NCI-H1694 (cell line): ENCODE results near the gene PLAC8.
"Not testable (repeated sequence)": the region's sequence is repeated elsewhere in the genome, so short reads cannot be mapped to it uniquely, and the experiment has no call there.

Experiments
- DNase-seq: peaks from one replicate; lab custom pipeline; 2025; lab: John Stamatoyannopoulos, UW

The PLAC8 gene, protein sequence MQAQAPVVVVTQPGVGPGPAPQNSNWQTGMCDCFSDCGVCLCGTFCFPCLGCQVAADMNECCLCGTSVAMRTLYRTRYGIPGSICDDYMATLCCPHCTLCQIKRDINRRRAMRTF

DNA sequence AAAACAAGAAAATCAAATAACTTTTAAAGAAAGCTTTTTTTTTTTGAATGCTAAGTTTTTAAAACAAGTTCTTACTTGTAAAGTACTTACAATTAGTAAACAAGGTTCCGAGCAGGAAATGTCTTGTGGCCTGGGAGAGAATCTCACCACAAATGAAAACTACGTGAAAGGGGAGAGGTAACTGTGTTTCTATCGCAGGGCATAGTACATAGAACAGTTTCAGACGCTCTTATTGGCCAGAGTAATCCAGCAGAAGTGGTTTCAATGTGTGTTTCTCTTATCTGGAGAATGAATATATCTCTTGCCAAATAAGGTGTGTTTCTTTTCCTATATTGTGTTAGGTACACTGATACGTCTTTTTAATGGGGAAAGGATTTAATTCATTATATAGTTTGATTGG lies at the start of gene PLAC8:
Gene PLAC8 (minus strand): TSS at position 154 of the 400 bp plus-strand sequence. CDS start 6,808 bp downstream, outside the sequence.
- no peak for DNase-seq

DNA sequence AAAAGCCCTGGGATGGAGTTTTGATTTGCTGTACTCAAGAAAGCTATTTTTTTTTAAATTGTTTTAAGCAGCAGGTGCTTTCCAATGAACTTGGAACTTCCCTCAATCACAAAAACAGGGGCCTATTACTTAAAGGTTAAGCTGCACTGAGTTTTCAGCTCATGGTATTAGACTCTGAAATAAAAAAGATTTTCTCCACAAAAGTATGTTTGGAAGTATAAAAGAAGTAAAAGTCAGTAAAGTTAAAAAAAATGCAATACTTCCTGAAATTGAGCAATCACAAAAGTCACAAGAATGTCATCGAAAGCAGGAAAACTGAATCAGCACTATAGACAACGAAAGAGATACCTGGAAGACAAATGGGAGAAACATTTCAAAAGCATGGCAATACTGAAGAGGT lies 38.9 kb upstream of the PLAC8 start:
- no peak for DNase-seq

DNA sequence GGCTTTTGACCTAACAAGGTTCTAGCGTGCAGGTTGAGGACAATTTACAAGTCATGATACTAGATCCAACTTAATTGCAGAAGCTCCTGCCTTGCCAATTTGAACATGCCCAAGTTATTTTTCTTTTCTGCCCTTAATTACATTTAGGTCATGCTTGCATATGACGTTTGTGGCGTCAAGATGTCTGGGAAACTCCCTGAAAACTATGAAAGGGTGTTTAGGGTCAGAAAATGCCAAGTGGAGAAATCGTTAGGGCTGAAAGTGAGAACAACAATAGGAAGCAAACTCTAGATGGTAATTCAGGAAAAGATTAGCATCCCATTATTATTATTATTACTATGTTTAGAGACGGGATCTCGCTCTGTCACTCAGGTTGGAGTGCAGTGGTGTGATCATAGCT lies 38.2 kb upstream of the PLAC8 start:
- no peak for DNase-seq

DNA sequence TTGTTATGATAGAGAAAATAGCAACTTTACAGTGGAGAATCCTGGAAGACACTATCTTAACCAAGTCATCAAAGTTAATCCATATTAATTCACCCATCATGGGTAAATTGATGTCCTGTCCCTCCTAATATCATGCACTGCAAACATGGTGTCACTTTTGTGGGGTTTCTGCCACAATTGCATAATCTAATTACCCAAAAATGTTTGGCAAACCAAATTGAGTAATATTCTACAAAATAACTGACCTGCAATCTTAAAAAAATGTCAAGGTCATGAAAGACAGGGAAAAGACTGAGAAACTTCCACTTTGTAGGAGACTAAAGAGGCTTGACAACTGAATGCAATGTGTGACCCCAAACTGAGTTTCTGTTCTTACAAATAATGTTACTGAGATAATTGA lies 37.1 kb upstream of the PLAC8 start:
- no peak for DNase-seq

DNA sequence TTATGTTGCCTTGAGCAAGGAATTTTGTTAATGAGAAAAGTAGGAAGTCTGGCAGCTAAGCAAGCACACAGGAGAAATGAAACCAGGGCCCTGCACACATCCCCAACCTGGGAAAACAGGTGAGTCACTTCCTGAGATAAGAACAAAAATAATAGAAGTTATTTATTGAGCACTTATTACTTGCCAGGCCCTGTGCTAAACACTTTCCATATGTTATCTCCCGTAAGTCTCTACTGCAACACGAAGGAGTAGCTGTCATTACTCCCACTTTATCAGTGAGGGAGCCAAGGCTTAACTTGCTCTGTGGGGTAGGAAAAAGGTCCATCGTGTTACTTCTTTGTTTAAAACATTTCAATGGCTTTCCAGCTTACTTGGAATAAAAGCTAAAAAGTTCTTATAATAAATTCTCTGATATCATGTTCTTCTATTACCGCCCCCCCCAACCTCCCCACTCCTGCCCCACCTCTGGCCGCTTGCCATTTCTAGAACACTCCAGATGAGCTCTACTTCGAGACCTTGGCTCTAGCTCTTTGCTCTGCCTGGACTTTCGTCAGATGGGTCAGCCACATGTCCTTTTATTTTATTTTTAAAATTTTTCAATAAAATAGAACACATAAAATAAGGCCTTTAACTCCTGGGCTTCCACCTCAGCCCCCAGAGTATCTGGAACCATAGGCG lies 36.3 kb upstream of the PLAC8 start:
- DNase-seq, result no peak

DNA sequence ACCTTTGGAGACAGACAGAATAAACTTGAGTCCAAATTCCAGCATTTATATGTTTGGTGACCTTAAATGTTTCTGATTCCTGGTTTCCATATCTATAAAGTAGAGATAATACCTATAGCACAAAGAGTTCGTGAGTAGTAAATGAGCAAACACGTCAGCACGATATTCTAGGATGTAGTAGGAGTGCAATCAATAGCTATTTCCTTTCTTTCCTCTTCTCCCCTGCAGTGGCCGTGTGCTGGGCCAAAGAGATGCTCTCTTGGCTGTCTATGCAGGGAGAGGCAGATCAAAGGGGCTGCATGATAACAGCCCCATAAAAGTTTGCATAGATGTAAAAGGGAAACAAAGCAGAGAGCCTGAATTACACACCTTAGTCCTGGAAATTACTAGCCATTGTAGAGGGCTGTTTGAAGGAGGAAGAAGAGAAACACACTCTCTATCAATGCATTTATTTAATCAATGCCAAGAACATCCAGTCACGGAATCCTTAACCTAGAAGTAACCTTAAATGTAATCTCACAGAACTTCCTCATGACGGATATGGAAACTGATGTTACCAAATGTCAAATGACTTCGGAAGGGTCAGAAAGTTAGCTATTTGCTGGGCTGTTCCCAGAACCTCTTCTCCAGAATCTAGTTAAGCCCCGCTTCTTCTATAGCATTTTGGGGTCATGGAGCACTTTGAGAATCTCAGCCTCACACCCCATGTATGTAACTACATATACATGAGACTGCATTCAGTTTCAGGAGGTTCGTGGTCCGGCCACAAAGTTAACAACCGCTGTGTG lies 35.5 kb upstream of the PLAC8 start:
- DNase-seq, result no peak

DNA sequence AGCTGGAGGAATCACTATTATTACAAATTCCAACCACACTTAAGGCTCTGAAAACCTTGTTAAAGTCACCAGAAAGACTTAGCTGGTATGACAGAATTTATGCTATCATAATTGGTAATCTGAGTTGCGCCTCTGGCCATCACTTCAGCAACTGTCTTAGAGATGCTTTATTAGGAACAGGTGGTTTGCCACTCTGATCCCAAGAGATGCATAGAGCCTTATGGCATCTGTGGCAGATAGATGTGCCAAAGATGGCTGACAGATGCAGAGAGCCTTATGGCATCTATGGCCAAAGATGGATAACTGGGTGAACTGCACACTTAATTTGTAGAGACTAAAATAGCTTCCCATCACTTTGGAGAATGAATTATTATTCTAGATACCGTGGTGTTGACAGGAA lies 32.3 kb upstream of the PLAC8 start:
- no peak for DNase-seq

DNA sequence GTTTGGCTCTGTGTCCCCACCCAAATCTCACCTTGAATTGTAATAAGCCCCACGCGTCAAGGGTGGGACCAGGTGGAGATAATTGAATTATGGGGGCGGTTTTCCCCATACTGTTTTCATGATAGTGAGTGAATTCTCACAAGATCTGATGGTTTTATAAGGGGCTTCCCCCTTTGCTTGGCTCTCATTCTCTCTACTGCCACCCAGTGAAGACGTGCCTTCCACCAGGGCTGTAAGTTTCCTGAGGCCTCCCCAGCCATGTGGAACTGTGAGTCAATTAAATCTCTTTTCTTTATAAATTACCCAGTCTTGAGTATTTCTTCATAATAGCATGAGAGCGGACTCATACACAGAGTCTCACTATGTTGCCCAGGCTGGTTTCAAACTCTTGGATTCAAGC lies 31.2 kb upstream of the PLAC8 start:
- DNase-seq, result not testable (repeated sequence)

DNA sequence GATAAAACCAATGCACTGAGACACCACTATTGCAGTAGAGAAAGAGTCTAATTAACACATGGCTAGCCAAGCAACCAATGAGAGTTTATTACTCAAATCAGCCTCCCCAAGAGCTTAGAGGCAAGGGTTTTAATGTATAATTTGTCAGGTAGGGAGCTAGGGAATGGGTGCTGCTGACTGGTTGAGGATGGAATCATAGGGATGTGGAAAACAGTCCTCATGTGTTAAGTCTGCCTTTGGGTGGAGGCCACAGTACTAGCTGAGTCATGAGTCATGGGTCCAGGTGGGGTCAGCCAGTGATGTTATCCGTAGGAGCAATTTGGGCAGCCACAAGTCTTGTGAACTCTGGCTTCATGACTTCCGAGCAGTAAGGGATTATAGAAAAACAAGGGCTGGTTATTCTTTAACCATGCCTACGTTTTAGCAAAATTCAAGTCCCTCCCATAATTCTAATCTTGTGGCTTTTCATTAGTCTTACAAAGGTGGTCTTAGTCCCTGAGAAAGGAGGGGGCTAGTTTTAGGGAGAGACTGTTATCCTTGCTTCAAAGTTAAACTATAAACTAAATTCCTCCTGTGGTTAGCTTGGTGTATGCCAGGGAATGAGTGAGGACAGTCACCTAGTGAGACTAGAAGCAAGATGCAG lies 25.1 kb upstream of the PLAC8 start:
- no peak for DNase-seq

DNA sequence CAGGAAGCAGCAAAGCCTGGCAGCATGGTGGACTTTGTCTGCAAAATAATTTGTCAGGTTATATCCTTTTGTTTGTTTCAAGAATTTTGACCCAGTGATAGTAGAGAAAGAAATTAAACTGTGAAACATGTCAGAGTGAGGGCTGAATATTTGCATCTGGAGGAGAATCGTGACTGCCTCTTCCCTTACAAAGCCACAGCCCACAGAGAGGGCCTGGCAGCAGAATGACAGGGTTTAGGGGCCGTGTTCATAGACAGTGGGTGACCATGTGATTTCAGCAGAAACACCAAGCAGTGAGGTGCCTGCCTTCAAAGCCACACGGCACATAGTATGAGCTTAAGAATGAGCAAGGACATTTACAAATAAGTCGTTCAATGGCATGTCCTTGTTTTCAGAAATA lies 24.4 kb upstream of the PLAC8 start:
- no peak for DNase-seq

DNA sequence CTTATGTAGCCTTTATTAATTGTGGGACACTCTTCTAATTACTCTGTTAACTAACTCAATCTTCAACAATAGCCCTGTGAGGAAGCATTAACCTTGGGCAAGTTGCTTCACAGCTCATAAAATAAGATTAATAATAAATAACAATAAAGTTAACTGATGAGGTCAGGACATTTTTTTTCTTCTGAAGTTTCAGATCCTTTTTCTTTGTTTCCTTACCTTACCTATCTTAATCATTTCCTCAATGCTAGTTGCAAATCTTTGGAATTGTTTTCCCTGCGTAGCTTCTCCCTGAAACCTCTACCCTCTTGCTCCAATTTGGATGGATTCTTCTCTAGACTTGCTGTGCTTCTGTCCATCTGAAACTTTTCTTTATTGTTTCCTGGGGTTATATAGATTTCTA lies 17.5 kb upstream of the PLAC8 start:
- no peak for DNase-seq

DNA sequence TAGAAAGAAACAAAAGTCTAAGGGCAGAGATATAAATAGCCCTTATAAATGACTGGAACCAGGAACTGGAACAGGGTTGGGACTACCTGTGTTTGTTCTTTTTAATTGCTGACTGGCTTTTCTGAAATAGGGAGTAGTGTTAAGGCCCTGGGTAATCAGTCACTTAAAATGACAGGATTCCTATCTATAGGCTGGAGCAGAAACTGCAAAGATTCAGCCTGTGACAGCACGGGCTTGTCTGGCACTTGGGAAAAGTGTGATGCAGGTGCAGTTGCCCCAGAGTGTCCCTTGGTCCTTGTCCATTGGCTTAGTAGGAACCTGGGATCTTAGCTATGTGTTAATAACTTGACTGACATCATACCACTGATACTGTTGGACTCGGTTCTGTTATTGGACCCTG lies 14.7 kb upstream of the PLAC8 start:
- DNase-seq, result no peak

DNA sequence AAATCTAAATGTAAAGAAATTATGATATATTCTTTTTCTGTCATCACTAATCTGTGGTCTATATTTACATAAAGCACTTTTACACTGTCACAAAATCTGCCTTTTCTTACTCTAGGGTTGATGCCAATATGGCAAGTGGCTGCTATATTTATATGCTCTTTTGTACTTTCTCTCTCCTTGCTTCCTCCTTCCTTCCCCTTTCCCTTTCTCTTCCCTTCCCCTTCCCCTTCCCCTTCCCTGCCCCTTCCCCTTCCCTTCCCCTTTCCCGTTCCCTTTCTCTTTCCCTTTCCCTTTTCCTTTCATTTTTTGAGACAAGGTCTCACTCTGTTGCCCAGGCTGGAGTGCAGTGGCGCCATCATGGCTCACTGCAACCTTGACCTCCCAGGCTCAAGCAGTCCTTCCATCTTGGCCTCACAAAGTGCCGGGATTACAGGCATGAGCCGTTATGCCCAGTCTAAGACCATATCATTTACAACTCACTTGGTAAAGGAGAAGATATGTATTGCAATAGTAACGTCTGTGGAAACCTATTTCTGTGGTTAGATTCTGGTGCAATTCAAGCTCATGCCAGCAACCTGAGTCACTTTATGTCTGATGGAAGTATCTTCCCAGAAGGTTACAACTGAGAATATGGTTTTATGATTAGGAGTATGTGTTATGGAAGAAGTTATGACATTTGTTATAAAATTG lies 13.9 kb upstream of the PLAC8 start:
- no peak for DNase-seq

DNA sequence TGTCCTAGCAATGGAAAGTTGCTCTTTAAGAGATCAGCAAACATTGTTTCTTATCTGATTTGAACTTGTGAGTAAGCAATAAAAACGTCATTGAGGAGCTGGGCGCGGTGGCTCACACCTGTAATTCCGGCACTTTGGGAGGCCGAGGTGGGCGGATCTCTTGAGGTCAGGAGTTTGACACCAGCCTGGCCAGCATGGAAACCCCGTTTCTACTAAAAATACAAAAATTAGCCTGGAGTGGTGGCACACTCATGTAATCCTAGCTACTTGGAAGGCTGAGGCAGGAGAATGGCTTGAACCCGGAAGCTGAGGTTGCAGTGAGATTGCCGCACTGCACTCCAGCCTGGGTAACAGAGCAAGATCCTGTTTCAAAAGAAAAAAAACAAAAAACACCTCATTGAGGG lies 11.2 kb upstream of the PLAC8 start:
- no peak for DNase-seq

DNA sequence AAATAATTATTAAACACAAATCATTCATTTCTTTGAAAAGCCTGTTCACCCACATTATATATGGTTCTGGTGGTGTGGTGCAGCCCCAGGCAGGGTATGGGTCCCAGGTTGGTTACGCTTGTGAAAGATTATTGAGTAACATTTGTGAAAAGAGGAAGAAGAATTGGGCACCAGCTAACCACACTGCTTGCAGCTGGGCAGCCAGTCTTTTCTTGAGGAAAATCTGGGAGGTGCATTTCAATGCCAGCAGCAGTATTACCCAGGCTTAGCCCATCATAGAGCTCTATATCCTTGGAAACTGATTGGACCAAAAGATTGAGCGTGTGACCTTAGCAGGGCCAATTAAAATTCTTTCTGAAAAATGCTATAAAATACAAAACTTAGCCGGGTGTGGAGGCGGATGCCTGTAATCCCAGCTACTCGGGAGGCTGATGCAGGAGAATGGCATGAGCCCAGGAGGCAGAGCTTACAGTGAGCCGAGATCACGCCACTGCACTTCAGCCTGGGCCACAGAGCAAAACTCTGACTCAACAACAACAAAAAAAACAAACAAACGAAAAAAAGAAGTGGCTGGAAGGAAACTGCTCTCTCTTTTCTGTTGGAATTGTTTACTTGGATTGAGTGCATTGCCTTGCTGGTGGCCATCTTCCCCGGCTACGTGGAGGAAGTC lies 9.7 kb upstream of the PLAC8 start:
- no peak for DNase-seq

DNA sequence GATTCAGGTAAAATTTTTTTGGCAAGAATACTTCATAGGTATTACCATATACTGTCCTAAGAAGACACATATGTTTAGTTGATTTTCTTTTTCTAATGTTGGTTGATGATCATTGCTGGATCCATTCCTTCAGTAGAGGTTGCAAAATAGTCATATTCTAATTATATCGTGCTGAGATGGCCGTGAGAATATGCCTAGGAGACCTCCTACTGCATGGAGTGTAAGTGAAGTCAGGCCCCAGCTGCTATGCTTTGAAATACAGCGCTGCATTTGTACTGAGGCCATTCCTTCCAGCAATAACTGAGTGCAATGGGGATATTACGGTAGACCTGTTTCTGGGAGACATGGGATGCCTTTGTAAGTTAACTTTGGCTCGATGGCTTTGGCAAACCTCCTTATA lies 6.7 kb upstream of the PLAC8 start:
- DNase-seq, result no peak

DNA sequence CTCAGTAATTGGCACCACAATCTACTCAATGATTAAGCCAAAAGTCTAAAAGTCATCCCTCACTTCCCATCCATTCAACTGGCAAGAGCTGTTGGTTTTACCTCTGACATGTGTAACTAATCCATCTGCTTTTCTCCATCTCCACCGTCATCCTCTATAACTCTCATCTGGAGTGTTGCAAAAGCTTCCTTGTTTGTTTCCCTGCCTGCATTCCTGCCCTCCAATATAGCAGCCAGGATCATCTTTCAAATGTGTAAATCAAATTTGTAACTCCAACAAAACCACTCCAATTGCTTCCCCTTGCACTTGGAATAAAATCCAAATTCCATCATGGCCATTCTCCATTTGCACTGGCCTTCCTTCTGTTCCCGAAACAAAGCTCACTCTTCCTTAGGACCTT lies 4.3 kb upstream of the PLAC8 start:
- DNase-seq, result no peak

DNA sequence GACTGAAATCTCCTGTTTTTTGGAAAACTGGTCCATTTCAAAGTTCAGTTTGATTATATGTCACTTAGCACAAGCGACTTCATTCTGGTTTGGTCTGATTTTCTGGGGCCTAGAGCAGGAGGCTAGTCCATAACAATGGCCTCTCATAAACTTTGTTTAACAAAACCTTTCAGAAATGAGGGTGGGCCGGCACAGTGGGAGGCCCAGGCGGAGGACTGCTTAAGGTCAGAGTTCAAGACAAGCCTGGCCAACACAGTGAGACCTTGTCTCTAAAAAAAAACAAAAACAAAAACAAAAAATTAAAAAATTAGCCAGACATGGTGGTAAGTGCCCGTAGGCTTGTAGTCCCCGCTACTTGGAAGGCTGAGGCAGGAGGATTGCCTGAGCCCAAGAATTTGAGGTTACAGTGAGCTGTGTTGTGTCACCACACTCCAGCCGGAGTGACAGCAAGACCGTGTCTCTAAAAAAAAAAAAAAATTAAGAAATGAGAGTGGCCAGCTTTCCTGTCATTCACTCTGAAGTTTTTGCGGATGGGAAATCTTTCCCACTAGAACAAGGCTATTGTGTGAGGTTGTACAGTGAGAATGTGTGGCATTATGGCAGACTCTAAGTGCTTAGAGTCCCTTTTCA lies 1.2 kb upstream of the PLAC8 start:
- no peak for DNase-seq

DNA sequence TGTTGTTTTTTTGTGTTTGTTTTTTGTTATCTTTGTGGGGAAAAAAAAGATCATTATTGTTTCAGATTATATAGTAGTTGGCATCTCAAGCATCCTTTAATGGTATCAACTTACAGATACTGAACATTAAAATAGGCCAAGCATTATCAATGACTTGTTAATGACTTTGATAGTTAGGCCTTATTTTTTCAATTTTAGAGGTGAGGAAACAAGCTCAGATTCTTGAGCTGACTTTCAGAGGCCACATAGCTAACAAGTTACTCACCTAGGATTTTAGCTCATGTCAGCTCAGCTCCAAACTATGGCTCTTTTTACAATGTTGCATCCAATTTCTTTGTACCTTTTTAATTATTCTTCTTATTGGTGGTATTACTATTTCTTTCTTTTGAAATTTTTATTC lies 471 bp upstream of the PLAC8 start:
- DNase-seq, result no peak

DNA sequence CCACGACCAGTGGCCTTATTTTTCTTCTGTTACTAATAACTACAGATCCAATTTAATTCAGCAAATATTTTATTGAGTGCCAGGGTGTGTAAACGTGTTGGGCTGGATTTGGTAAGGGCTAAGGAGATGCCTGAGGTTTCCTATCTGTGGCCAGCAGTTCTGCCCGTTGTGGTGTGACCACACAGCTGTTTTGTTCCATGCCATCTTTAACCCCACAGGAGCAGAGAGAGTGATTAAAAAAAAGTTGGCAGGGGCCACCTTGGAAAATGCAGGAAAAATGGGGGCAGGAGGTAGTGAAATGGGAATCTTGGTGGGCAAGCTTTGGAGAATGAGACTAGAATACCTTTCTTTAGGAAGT lies 1.1 kb downstream of the PLAC8 start:
- no peak for DNase-seq

DNA sequence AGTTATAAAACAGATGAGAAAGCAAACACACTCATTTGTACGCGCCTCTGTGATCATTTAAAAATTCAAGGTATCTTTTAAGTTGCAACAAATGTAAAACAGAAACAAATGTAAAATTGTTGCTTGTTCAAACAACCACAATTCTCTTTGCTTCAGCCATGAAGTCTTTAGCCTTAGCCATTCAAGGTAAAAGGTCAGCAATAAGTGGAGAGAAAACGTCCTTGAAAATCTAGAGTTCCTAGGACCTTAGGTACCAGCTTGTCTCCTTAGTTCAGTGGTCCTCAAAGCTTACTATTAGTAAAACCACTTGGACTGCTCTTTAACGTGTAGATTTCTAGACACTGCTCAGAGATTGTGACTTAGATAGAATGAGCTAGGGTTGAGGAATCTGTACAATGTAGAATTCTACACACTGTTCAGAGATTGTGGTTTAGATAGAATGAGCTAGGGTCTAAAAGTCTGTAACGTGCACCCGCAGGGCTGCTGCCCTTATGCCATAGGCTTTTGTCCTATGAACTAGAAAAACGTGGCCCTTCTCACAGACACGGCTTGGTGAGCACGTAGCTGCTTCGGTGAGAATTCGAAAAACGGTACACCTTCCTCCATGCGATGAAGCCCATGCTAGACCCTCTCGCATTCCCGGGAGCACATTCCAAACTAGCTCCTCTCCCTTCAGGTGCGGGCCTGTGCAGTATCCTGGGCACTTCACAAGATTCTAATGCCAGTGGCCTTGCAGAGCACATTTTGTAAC lies 1.7 kb downstream of the PLAC8 start:
- DNase-seq, result no peak
